Measurements from ENCODE around the gene COX5A. TPM values are rescaled to one million over a fixed set of nuclear protein-coding genes. Genes with fewer than 3 reads are reported as not detected.

Gene COX5A
- total and polyA plus RNA-seq, 2 of the 4 experiments (the other 2 are of a cell fraction), result 39.8 to 141 TPM

DNA sequence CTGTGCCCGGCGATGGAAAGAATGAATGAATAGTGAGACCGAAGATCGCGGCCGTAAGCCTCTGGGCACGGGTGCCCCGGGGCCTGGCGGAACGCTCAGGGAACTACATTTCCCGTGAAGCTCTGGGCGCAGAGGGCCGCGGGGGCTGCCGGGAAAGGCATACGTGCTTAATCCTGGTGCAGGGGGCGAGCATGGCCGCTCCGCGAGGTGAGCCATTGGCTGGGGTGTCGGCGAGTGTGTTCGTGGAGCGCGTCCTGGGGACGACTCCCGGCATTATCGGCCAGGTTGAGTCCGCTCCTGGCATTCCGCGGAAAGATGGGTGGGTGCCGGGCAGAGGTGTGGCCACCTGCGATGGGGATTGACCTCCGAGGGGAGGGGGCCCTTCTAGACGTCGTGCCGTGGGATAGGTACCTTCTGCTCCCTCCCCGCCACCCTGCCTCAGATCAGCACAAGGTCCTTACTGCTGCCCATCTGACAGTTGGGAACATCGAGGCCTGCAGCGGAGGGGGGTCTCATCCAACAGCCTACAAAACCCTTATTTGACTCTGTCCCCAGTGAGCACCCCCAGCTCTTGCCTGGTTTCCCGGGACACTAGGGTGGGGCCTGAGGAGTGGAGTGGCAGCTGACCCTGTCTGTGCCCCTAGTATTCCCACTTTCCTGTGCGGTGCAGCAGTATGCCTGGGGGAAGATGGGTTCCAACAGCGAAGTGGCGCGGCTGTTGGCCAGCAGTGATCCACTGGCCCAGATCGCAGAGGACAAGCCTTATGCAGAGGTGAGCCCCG lies 47.8 kb downstream of the COX5A start, which contains the start of gene MPI (continued):
- TF ChIP-seq, protein P1, sequence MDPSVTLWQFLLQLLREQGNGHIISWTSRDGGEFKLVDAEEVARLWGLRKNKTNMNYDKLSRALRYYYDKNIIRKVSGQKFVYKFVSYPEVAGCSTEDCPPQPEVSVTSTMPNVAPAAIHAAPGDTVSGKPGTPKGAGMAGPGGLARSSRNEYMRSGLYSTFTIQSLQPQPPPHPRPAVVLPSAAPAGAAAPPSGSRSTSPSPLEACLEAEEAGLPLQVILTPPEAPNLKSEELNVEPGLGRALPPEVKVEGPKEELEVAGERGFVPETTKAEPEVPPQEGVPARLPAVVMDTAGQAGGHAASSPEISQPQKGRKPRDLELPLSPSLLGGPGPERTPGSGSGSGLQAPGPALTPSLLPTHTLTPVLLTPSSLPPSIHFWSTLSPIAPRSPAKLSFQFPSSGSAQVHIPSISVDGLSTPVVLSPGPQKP (IDR thresholded peaks at IDR 0.05; ENCODE audit: borderline replicate concordance, low read depth, low read length), result no peak

DNA sequence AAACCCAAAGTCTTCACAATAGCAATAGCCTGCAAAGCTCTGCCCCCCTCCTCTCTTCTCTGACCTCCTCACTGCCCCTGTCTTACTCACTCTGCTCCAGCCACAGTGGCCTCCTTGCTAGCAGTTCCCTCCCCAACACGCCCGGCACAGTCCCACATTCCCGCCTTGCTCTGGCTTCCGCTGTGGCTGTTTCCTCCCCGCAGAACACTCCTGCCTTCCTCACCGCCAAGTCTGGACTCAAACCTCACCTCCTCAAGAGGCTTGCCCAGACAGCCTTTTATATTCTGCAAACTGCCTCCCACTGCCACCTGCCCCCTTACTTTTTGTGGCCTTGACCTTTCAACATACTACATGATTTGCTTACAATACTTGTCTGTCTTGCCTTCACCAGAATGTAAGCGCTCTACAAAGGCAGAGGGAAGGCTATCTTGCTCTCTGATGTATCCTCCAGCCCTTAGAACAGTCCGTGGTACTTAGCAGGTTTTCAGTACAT lies 48.4 kb downstream of the COX5A start:
- WGBS, 2 experiments (ENCODE audit: extremely low coverage in 2 of 2, insufficient read length in 1 of 2), result 17% methylated on average over 5 of the region's 8 CpGs; no CpG with 5 or more reads in 1 of the 2 experiments
- BruUV-seq (replicated peaks), result no TSS peak

More for the DNA sequence above, 48.4 kb downstream of the COX5A start:
- Histone ChIP-seq H2BK15ac (ENCODE audit: low read depth, low read length) (peak overlapping the region; percentile 77; the same call in 2 of the 3 replicates), H2BK20ac (ENCODE audit: low read depth, low read length) (peak overlapping the region; percentile 64; the same call in 1 of the 2 replicates), H3K36me3 (ENCODE audit: control insufficient read depth, insufficient read depth, low read length) (peaks cover 22% of the 10 kb centered on the region), H3K4ac (ENCODE audit: low read depth, low read length) (peak overlapping the region; percentile 93), H3K14ac (replicated peaks; ENCODE audit: low read depth, low read length) (peak overlapping the region; percentile 97), H4K91ac (ENCODE audit: insufficient read depth, low read depth, low read length) (peak overlapping the region; percentile 84), H2BK120ac (ENCODE audit: low read depth, low read length) (peak overlapping the region; percentile 85; the same call in 1 of the 2 replicates), H2AK5ac (ENCODE audit: low read depth, low read length) (peak overlapping the region; percentile 18), H3K27me3 (ENCODE audit: control insufficient read depth, insufficient read depth, low read length) (no peaks in the 10 kb centered on the region), H3K56ac (ENCODE audit: extremely low read depth, insufficient read depth, low read length) (peak overlapping the region; percentile 78), H3K79me1 (ENCODE audit: low read depth in 1 of 2, low read length in 2 of 2) (peaks cover 16 to 32% of the 10 kb centered on the region in 2 experiments; a peak in 3 of 4 replicates), H2BK5ac (ENCODE audit: low read depth, low read length, poor library complexity, severe bottlenecking) (peak overlapping the region; percentile 77), H3K4me3 (ENCODE audit: insufficient read depth, low read depth, low read length) (peak overlapping the region; percentile 73), H2AFZ (replicated peaks; ENCODE audit: low read length, poor library complexity) (peak overlapping the region; percentile 99), H3K9me3 (ENCODE audit: control insufficient read depth, insufficient read depth, low read length) (no peaks in the 10 kb centered on the region), H4K8ac (ENCODE audit: low read depth in 2 of 2, low read length in 2 of 2) (peak overlapping the region; percentile 86 to 99), H3K9me1 (ENCODE audit: insufficient read depth, low read length) (peaks cover 16% of the 10 kb centered on the region), H3K9ac (ENCODE audit: low read depth, low read length) (peak overlapping the region; percentile 69), H4K5ac (ENCODE audit: low read depth, low read length) (peak overlapping the region; percentile 69), H3K18ac (ENCODE audit: low read depth, low read length) (peak overlapping the region; percentile 30; the same call in 1 of the 2 replicates), H3K23ac (ENCODE audit: low read depth, low read length) (peak overlapping the region; percentile 94), H3K27ac (ENCODE audit: insufficient read depth, low read length) (peak overlapping the region; percentile 54), H3K4me2 (ENCODE audit: low read depth, low read length) (peak overlapping the region; percentile 93), H4K20me1 (ENCODE audit: insufficient read depth, low read length) (no peaks in the 10 kb centered on the region), H3K4me1 (ENCODE audit: control insufficient read depth, insufficient read depth, low read length) (peaks cover 9% of the 10 kb centered on the region), H2AK9ac (replicated peaks; ENCODE audit: low read depth, low read length, poor library complexity) (peak overlapping the region; percentile 98)
- ChIA-PET CTCF (interaction anchor here (1.9 kb wide), 1 partner anchor 12 kb away, joined by 7 read pairs; no protein-coding TSS in a partner anchor), POLR2A (ENCODE audit: unreplicated experiment) (no interaction called here)
- TF ChIP-seq CHD1 (IDR thresholded peaks at IDR 0.05; ENCODE audit: low read depth, low read length), result no peak
- peak; percentile 74 for ATAC-seq (ENCODE audit: low read depth)
- in situ Hi-C loops (cut with MboI; ENCODE audit: low sequenced_read_pairs), result no loop called here
- intact Hi-C loops (cut with micrococcal nuclease), result no loop called here
- peak; percentile 43 for DNase-seq
- dilution Hi-C loops (cut with HindIII; ENCODE audit: low sequenced_read_pairs, unreplicated experiment), result no loop called here
